NB4 (cell line): ENCODE data around the gene ST6GALNAC1.

ENCODE experiments used
- DNase-seq: peaks from one replicate; pipeline ENCODE4 v3.0.0; 2010; ENCODE audit warnings: low read depth
- H3K4me3 ChIP-seq: one replicate; pipeline ENCODE4 v1.5.1; 2011; ENCODE audit warnings: mild to moderate bottlenecking, low read depth, low read length, moderate library complexity
- MYC ChIP-seq: IDR thresholded peaks from 2 replicates; pipeline ENCODE4 v1.6.1; 2011; ENCODE audit warnings: low read depth, low read length
- POLR2A ChIP-seq: IDR thresholded peaks from 2 replicates; pipeline ENCODE4 v1.6.1; 2011; ENCODE audit warnings: mild to moderate bottlenecking; ENCODE audit not compliant: insufficient read length; ENCODE audit errors: extremely low read depth
- TF ChIP-seq, protein P1 (sequence below): IDR thresholded peaks from 2 replicates; pipeline ENCODE4 v1.6.1; 2011; ENCODE audit warnings: low read depth, low read length
- TF ChIP-seq, protein P2 (sequence below): IDR thresholded peaks from one replicate; pipeline ENCODE4 v1.5.1; 2012; ENCODE audit warnings: low read depth, low read length

The ST6GALNAC1 gene

DNA sequence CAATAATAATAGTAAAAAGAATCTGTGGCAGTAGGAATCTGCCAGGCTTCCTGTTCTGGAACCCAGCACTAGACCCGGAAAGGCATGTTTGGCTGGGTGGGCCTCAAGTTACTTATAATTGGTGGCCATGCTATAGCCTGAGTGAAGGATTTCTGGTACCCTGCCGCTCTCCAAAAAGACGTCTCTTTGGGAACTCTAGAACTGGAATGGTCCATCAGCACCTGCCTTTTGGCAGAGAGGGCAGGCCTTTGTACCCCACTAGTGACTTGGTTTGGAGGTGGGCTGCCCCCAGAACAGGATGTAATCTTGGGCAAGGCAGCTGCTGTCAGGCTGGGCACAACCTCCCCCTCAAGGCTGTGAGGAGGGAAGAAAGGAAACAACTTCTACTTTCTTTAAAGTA is 29.3 kb upstream of the ST6GALNAC1 start:
- peak overlapping the region; percentile 93 for H3K4me3 ChIP-seq

DNA sequence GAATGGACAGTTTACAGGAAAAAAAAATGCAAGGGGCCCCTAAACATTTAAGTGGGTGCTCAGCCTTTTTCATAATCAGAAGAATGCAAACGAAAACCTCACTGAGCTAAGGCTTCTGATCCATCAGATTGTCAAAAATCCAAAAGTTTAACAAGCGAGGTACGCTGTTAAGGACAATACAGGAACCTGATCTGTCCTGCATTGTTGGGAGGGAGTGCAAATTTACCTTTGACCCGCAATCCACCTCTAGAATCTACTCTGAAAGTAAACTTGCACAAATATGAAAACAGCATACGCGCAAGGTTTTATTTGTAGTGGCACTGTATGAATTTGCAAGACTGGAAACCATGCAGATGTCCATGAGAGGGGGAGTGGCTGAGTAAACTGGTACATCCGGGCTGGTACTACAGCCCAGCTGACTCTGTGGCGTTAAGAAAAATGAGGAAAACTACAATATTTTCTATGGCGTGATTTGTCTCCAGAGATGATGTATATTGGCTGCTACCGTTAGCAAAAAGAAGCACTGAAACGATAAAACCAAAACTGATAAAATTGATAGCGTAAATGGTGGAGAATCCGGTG is 28.8 kb upstream of the ST6GALNAC1 start:
- H3K4me3 ChIP-seq, result peak overlapping the region; percentile 93
- no peak for DNase-seq
- TF ChIP-seq POLR2A (no peak), MYC (no peak)
- TF ChIP-seq, protein P1, sequence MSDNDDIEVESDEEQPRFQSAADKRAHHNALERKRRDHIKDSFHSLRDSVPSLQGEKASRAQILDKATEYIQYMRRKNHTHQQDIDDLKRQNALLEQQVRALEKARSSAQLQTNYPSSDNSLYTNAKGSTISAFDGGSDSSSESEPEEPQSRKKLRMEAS, result no peak
- TF ChIP-seq, protein P2, sequence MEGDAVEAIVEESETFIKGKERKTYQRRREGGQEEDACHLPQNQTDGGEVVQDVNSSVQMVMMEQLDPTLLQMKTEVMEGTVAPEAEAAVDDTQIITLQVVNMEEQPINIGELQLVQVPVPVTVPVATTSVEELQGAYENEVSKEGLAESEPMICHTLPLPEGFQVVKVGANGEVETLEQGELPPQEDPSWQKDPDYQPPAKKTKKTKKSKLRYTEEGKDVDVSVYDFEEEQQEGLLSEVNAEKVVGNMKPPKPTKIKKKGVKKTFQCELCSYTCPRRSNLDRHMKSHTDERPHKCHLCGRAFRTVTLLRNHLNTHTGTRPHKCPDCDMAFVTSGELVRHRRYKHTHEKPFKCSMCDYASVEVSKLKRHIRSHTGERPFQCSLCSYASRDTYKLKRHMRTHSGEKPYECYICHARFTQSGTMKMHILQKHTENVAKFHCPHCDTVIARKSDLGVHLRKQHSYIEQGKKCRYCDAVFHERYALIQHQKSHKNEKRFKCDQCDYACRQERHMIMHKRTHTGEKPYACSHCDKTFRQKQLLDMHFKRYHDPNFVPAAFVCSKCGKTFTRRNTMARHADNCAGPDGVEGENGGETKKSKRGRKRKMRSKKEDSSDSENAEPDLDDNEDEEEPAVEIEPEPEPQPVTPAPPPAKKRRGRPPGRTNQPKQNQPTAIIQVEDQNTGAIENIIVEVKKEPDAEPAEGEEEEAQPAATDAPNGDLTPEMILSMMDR, result no peak

More for the DNA sequence above, 29.3 kb upstream of the ST6GALNAC1 start:
- TF ChIP-seq, protein P1, result no peak
- TF ChIP-seq, protein P2, result no peak
- DNase-seq, result no peak

DNA sequence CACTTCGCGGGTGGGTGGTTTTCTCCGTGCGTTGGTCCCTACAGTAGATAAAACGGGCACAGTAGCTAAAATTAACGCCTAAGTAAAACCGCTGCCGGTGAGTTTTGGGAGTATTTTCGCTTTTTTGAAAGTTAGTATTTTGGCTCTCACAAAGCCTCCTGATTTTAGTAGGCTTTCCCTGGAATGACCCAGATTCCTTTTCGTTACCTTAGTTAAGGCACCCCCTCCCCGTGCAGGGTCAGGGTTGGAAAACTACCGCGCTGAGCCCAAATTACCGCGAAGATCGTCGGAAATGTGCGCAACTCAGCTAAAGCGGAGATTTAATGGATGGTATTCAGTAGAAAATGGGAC is 28.3 kb upstream of the ST6GALNAC1 start:
- peak overlapping the region; percentile 93 for H3K4me3 ChIP-seq
- TF ChIP-seq, protein P2, result no peak
- no peak for TF ChIP-seq MYC
- TF ChIP-seq POLR2A, result peak; percentile 76
- TF ChIP-seq, protein P1, result 0 out of 2 replicates have a peak, but pooled peaks have one; percentile 17
- no peak for DNase-seq

DNA sequence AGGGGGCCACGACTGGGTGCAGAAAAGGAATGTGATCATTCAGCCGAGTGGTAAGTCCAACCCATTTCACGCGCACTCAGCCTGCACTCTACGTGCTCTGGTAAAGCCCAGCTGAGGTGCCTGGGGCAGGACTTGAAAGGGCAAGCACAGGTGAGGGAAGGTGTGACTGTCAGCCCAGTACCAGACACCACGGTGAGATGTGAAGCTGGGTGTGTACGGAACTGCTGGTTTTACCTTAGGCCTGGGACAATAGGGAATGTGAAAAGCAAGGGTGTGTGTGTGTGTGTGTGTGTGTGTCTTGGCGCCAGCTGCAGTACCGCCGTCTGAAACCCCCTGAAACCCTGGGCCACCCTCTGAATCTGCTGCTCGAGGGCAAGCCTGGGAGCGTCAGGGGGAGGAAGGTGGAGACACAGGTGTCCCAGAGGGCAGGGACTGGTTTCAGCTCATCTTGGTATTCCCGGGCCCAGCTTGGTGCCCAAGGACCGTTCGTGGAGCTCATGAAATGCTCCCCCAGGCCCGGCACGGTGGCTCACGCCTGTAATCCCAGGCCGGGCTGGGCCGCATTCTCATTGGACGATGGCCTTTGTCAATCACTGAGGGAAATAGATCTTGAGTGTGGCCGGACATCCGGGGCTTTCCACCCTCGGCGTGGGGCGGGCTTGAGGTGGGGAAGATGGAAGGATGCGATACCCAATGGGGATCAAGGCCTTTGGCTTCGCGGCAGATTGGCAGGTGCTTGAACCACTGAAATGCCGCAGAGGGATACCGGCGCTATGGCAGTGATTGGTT is 27.8 kb upstream of the ST6GALNAC1 start:
- DNase-seq, result peak; percentile 100
- H3K4me3 ChIP-seq, result peak overlapping the region; percentile 93
- TF ChIP-seq, protein P1, result 0 out of 2 replicates have a peak, but pooled peaks have one; percentile 35
- peak; percentile 36 for TF ChIP-seq POLR2A
- TF ChIP-seq, protein P2, result no peak
- peak; percentile 39; the same call in 1 of the 2 replicates for TF ChIP-seq MYC

DNA sequence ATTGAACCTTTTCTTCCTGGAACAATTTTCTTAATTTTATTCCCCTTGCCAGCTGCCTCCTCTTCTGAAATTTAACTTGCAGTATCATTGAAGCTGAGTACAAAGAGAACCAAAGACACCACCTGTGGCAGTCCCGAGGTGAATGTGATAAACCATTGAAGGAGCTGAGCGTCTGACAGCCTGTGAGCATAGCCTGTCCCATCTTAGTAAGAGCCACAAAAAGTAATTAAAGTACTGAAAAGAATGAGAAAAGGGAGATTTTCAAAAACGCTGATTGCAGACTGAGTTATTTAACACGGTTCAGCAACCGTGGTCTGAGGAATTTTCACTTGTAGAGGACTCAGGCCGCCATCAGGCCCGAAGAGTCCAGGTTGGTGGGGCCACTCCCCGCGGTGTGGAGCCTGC is 27.2 kb upstream of the ST6GALNAC1 start:
- H3K4me3 ChIP-seq, result no peak overlapping the region
- TF ChIP-seq MYC, result no peak
- no peak for TF ChIP-seq POLR2A
- TF ChIP-seq, protein P1, result no peak
- TF ChIP-seq, protein P2, result no peak
- no peak for DNase-seq
